HG02870 (cell line): ENCODE data around the gene TAF9B.
"Not testable (repeated sequence)": the region's sequence is repeated elsewhere in the genome, so short reads cannot be mapped to it uniquely, and the experiment has no call there.

Experiments used
- ATAC-seq: cut with Tn5 transposase; IDR thresholded peaks from one replicate; pipeline ENCODE4 v1.9.1; 2021; ENCODE audit warnings: mild to moderate bottlenecking, moderate library complexity; ENCODE audit not compliant: unreplicated experiment

TAF9B gene

DNA sequence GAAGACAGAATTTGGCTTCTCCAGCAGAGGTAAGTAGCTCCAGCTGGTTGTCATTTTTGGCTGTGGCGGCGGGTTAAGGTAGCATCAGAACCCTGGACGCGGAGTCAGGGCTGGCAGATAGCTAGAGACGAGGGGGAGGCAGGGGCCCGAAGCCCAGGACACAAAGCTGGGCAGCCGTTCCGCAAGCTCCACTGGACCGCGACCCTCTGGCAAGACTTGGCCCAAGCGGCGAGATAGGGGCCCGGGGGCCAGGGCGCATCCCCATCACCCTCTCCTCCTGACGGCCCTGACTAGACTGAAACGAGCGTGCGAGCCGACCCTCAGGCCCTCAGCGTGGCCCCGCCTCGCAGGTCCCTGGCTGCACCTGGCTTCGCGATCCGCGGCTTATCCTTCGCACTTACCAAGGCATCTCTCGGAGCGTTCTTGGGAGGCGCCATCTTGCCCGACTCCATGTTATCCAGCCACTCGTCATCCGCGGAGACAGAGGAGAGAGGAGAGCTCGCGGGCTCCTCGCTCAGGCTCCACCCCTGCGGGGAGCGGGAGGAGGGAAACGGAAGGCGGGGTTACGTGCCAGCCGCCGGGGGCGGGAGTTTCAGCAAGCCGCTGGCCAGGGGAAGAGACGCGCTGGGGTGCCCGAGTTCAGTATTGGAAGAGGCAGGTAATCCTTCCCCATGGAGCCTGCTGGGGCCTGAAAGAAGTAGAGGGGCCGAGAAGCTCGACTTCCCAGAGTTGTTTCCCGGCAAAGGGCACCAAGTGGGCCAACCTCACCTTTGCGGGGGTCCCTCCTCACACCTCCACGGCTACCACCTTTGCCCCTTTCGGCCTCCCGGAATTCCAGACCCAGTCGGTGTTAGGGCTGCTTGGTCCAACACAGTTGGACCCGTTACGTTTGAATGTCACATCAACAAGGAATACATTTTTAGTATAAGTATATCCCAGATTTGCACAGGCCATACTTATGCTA lies at the start of gene TAF9B:
Gene TAF9B, minus strand, starts transcription at position 491 of the 964 bp plus-strand sequence. Its CDS starts 39 bp downstream, at position 452.
- peak; percentile 94 for ATAC-seq

DNA sequence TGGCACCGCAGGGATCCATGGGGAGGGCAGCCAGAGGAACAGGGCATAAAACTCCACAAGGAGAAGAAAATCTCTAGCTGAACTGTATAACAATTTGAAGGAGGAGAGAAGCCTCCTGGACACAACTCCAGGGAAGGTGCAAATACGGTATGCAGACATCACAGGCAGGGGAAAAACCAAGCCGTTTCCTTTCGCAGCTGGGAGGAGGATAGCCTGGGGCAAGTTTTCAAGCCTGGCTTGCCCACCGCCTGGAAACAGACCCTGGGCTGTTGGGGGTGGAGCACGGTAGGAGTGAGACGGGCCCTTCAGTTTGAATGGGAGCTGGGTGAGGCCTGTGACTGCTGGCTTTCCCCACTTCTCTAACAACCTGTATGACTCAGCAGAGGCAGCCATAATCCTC lies 43.4 kb upstream of the TAF9B start:
- ATAC-seq, result no peak

DNA sequence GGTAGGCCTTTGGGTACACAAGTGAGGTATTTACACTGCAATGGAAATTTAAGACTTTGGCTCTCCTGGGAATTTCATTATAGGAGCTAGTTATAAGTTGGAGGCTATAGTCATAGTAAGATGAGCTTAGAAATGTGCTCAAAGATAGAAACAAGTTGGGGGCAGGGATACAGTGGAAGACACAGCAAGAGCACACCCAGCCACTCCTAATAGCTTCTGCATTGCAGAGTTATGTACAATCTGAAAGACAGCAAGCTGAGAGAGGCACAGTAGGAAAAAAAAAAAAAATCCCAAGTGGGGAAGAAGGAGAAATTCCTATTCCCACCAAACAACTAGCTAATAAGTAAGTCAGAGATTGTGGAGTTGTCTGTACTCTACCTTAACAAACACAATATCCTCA lies 41.9 kb upstream of the TAF9B start:
- no peak for ATAC-seq

DNA sequence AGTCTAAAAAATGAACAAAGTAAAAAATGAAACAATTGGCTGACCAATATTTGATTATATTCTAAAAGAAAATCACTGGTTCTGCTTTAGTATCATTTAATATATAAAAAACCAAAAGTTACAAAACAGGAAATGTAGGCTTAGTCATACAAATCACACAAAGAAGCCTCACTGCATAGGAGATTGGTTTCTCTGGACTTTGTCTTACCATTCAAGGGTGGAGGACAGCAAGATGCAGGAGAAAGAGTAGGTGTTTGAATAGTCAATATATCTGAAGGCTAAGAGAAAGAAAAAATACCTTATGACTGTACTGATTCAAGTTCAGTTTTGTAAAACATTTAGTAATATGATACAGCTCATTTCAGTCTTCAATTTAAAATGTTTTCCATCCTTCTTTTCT lies 28.6 kb upstream of the TAF9B start:
- no peak for ATAC-seq

DNA sequence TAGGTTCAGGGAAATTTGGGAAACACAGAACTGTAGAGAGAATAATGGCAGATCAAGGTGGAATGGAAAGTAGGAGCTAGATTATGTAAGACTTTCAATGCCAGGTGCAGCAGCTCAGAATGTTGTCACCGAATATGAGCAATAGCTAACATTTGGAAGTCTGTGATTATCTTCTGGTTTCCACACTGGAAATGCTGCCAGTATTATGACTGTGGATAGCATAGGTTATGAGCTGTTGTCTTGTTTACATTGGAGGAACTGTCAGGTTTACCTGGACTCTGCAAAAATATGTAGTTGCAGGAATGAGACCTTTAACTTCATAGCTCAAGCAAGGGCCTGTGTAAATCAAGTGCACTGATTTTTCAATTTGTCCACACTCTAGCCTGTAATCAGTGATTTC lies 26.0 kb upstream of the TAF9B start:
- ATAC-seq, result no peak

- ATAC-seq, result not testable (repeated sequence)
Observed at GRCh38 chrX:78163175-78163574, 23.7 kb upstream of the TAF9B start.

DNA sequence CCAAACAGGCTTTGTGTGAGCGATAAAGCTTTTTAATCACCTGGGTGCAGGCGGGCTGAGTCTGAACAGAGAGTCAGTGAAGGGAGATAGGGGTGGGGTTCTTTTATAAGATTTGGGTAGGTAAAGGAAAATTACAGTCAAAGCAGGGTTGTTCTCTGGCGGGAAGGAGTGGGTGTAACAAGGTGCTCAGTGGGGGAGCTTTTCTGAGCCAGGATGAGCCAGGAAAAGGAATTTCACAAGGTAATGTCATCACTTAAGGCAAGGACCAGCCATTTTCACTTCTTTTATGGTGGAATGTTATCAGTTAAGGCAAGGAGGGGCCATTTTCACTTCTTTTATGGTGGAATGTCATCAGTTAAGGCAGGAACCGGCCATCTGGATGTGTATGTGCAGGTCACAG lies 21.3 kb upstream of the TAF9B start:
- ATAC-seq, result not testable (repeated sequence)

DNA sequence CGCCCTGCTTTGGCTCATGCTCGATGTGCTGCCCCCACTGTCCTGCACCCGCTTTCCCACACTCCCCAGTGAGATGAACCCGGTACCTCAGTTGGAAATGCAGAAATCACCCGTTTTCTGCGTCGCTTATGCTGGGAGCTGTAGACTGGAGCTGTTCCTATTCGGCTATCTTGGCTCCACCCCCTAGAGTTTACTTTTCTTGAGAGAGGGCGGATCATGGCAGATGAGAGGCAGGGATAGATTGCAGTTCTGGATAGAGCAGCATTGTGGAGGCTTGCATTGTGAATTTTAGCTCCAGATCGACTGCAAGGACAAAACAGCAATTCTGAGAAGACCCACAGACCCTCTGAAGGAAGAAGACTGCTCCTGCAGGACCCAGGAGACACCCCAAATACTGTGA lies 18.4 kb upstream of the TAF9B start:
- not testable (repeated sequence) for ATAC-seq

GRCh38 chrX:78157373-78157772 lies 17.9 kb upstream of the TAF9B start:
- not testable (repeated sequence) for ATAC-seq

DNA sequence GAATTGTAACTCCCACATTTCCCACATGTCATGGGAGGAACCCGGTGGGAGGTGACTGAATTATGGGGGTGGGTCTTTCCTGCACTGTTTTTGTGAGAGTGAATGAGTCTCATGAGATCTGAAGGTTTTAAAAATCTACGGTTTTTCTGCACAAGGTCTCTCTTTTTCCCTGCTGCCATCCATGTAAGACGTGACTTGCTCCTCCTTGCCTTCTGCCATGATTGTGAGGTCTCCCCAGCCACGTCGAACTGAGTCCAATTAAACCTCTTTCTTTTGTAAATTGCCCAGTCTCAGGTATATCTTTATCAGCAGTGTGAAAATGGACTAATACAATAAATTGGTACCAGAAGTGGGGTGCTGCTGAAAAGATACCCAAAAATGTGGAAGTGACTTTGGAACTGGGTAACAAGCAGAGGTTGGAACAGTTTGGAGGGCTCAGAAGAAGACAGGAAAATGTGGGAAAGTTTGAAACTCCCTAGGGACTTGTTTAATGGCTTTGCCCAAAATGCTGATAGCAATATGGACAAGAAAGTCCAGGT lies 7.6 kb upstream of the TAF9B start:
- ATAC-seq, result not testable (repeated sequence)

- ATAC-seq, result no peak
Observed at GRCh38 chrX:78140206-78140605, 756 bp upstream of the TAF9B start.

- no peak for ATAC-seq
Observed at GRCh38 chrX:78133238-78133960, 6.1 kb downstream of the TAF9B start.

GRCh38 chrX:78131117-78131516 lies 8.3 kb downstream of the TAF9B start:
- ATAC-seq, result no peak

DNA sequence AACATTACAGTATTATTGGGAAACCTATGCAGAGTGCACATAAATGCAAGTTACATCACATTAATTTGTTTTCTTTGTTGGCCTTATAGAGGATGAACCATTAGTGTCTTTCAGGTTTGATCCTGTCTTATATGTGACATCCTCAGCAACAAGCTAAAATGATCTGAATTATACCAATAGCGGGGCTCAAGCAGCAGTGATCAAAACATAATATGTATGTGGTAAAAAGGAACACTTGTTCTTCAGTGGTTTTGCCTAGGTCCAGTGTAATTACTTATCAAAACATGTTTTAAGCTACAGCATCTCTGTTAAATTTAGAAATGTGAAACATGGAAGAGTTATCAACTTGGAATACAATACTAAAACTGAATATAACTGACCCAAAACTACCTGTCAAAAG lies 9.1 kb downstream of the TAF9B start:
- no peak for ATAC-seq

GRCh38 chrX:78129714-78130113 lies 9.7 kb downstream of the TAF9B start:
- no peak for ATAC-seq

- ATAC-seq, result not testable (repeated sequence)
Observed at GRCh38 chrX:78125781-78126180, 13.7 kb downstream of the TAF9B start.

DNA sequence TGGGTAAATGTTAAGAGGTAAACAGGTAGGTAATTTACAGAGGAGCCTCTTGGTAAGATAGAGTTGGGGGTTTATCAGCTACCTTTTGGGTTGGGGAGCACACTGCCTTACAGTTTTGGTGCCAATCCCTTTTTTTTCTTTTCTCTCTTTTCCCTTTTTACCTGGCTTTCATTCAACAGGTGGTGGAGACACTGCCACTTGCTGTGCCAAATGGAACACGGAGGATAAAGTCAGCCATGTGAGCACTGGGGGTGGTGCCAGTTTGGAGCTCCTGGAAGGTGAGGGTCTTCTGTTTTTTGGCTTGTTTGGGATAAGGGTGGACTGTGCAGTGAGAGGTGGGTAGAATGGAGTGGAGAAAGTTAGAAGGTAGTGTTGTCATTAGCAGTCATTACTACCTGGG lies 14.3 kb downstream of the TAF9B start:
- no peak for ATAC-seq

DNA sequence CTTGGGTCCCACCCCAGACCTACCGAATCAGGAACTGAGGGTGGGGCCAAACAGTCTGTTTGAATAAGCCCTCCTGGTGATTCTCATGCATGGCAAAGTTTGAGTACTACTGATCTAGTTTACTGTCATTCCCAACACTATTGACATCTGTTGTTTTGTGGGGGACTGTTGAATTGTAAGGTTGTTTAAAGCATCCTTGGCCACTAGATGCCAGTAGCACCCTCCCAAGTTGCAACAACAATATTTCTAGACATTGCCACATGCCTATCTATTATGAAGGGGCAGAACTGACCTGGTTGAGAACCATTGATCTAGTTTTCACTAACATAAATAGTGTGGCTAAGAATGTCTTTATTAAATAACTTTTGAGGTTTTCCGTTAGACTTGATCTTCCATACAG lies 15.1 kb downstream of the TAF9B start:
- ATAC-seq, result peak; percentile 43

- no peak for ATAC-seq
Observed at GRCh38 chrX:78123190-78123589, 16.3 kb downstream of the TAF9B start.

- ATAC-seq, result no peak
Observed at GRCh38 chrX:78119521-78120227, 19.8 kb downstream of the TAF9B start.

DNA sequence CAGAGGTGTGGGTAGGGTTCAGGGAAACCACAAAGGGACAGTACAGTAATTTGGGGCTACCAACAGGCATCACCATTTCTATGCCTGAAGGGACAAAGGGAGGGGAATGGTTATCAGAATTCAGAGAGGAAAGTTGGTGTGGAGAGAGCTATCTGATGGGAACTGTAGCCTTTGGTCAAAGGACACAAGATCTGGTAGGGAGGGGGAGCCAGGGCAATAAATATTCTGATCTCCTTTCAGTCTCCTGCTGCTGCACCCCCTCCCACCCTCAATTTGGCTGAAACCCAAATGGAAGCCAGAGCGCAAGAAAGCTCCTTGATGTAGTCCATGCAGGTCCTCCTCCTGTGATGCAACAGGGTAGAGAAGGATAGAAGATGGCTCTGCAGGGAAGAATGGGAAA lies 20.8 kb downstream of the TAF9B start:
- no peak for ATAC-seq
